Measurements from ENCODE around the gene AGFG2.

DNA sequence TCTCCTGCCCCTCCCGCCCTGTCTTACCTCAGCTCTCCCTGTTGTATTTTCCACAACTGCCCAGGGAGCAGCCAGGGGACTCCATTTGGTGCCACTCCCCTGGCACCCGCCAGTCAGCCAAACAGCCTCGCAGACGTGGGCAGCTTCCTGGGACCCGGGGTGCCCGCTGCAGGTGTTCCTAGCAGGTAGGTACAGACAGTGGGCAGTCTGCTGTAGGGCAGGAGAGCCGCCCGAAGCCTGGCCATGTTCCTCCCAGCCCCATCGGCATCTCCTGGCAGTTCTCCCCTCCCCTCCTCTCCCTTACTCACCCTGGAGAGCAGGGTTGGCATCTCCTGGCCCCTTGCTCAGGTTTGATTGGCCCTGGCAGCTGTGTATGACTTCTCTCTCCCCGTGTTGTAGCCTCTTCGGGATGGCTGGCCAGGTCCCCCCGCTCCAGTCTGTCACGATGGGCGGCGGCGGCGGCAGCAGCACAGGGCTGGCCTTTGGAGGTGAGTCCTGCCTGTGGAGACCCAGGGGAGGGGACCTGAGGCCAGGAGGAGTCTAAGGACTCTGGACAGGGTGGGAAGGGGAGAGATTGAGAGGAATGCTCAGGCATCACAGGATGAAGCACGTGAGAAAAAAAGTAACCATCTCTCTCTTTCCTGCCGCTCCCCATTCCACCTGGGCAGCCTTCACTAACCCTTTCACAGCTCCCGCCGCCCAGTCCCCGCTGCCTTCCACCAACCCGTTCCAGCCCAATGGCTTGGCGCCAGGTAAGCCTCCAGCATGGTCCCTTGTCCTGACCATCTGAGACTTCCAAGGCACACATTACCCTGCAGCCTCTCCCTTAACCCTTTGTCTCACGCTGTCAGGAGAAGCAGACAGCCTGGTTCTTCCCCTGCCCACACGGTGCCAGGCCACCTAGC lies 23.4 kb downstream of the AGFG2 start:
- TF ChIP-seq, protein P1, sequence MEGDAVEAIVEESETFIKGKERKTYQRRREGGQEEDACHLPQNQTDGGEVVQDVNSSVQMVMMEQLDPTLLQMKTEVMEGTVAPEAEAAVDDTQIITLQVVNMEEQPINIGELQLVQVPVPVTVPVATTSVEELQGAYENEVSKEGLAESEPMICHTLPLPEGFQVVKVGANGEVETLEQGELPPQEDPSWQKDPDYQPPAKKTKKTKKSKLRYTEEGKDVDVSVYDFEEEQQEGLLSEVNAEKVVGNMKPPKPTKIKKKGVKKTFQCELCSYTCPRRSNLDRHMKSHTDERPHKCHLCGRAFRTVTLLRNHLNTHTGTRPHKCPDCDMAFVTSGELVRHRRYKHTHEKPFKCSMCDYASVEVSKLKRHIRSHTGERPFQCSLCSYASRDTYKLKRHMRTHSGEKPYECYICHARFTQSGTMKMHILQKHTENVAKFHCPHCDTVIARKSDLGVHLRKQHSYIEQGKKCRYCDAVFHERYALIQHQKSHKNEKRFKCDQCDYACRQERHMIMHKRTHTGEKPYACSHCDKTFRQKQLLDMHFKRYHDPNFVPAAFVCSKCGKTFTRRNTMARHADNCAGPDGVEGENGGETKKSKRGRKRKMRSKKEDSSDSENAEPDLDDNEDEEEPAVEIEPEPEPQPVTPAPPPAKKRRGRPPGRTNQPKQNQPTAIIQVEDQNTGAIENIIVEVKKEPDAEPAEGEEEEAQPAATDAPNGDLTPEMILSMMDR (IDR thresholded peaks at IDR 0.05; ENCODE audit: low read depth, low read length, poor library complexity, severe bottlenecking) = no peak
- TF ChIP-seq EZH2phosphoT487 (IDR thresholded peaks at IDR 0.05; ENCODE audit: borderline replicate concordance, low read length) = no peak

All from DOHH2 (cell line).